Stimulated activated CD4-positive, alpha-beta T cell treated with anti-CD3 and anti-CD28 coated beads, Interleukin-2, amount 100 ng/mL, for 48 hours (primary cell): ENCODE measurements around the gene ATXN7L1.
A peak's percentile ranks its signal among the peaks of the same experiment; 100 is the strongest.

ENCODE experiments used
- DNase-seq, 2 donors: peaks; one replicate each; pipeline ENCODE4 v3.0.0-alpha.2; 2020

Gene ATXN7L1

DNA sequence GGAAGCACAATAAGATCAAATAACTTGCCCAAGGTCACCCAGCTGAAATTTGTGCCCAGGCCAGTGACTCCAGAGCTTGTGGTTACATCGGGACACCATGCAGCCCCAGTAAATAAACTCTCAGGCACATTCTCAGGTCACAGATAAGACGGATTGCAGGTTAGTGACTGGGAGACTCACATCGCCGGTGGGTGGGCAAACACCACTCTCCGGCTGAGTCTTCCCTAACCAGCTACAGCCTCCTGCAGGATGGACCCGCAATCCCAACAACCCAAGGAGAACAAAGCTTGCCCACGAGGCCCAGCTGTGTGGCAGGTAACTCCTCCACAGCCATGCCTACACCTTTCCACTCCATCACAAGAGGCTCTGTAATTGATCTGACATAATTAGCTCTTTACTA, 213.4 kb downstream of the ATXN7L1 start:
- no peak for DNase-seq

DNA sequence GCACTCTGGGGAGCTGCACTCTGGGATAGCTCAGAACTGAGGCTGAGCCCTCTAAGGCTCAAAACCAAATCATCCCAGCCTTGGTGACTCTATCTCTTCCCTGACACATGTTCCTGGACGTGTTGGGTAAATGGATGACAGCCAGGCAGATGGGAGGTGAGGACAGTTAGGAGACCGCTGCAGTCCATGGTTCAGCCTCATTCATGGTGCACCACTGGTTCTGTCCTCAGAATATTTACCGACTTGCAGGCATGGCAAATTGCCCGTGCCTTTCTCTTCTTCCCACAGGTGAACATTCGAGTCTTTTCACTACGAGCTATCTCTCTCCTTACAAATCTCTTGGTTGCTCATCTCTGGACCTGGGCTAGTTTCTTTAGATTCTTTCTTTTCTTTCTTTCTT, 214.8 kb downstream of the ATXN7L1 start:
- DNase-seq, result no peak

DNA sequence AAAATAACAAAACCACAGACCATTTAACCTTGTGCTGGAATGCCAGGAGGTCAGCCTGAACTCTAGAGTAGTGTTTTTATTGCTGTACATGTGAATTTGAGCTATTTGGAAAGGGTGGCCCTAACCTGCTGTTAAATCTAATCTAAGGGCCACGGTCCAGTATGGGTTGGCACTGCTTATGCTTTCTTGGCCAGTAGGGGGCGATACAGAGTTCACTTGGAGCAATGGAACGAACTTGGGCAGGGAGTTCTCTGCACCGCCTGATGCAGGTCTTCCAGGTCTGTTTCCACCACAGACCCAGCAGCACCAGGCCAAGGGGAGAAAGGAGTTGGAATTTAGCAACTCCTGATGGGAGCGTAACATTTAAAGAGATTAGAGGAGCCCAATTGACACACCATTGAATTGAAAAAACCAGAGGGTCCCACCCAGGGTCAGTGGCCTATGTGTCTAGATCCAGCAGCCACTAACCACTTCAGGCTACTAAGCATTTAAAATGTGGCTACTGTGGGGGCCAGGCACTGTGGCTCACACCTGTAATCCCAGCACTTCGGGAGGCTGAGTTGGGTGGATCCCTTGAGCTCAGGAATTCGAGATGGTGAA, 219.4 kb downstream of the ATXN7L1 start:
- DNase-seq, result peak; percentile 76 to 81

DNA sequence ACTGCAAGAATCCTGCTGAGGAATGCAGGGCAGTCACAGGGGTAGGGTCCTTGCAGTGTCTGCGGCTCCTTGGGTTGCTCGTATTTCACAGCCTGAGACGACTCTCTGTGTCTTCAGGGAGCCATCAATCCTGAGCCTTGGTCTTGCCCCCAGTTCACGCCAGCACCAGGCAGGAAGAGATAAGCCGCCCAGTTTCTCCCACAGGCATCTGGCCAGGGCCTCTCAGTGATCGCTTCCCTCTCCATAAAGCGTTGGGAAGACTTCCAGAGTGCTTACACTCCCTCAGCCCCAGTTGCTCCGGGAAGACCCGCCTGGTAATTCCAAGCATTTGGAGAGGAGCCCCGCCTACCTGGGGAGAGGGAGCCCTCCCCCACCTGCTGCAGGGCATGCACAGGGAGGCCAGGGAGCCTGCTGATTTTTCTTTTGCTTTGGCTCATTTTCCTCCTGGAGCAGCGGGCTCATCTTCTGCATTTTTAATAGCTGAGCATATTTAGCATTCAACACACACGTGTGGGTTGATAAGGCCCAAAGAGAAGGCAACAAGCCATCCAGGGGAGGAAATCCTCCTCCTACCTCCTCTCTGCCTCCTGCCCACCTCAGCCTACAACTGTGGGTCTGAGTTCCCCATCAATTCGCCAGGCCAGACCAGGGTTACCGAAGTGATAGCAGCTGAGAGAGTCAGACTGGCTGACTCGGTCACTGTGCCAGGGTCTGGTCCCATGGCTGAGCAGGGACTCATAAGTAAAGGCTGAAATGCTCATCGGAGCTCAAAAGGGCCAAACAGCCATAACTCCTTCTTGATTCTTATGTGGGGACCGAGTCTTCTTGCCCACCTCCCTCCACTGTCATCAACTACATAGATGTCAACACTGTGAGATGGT, 220.7 kb downstream of the ATXN7L1 start:
- DNase-seq, result no peak

DNA sequence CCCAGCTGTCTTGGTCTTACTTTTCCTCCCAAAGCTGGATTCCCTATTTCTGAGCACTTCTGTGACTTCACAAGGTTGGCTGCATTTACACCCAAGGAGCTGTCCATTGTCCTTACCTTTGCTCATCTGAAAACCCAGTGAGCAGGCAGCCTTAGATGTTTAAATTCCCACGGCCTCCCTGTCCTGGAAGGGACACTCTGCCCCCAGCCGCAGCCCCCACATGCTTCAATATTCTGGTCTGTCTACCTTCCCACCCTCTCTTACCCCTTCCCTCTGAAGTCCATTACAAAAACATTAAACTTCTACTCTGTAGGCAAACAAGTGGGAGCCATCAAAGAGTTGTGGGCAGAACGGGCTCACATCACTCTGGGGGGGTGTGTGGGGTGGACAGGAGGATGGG, 221.3 kb downstream of the ATXN7L1 start:
- DNase-seq, result no peak

DNA sequence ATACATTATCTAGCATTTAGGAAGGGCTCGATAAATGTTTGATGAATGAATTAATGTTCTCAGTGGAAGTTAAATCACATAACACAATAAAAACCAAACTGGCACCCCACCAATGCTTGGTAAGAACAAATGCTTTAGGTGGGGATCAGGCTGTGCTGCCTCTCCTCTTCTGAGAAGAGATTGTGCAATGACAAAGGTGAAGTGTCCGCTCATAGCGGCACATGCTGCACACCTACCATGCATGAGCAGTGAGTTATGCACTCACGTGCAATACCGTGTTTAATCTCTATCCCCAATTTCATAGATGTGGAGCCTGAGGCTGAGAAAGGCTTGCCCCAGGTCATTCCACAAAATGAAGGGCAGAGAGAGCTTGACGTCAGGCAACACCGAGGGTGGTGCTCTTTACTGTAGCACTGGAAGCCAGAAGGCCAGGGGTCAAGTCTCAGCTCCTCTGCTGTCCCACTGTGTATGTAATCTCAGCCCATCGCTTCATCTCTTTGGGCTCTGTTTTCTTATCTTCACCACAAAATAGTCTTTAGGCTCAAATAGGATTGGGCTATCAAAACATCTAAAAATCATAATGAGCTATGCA, 222.2 kb downstream of the ATXN7L1 start:
- no peak for DNase-seq

DNA sequence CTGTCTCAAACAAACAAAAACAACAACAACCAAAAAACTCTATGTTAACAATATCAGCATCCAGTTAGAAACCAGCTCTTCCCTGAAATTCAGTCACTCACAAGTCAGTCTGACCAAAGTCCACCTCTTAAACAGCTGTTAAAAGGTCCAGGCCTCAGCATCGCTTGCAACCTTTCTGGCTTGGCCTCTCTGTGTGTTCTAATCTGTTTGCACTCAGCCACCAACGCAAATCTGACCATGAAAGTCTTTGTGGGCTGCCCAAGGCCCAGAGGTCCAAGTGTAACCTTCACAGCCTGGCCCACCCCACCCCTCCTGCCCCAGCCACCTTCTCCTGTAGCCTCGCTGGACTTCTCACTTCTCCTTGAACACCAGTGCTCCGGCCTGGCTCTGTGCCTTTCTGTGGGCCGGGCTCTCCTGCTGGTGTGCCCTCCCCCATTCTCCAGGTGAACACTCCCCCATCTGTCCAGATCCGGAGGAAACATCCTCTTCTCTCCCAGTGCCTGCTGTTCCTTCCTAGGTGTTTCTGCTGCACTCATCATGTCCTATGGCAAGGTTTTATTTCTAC, 222.9 kb downstream of the ATXN7L1 start:
- DNase-seq, result no peak

DNA sequence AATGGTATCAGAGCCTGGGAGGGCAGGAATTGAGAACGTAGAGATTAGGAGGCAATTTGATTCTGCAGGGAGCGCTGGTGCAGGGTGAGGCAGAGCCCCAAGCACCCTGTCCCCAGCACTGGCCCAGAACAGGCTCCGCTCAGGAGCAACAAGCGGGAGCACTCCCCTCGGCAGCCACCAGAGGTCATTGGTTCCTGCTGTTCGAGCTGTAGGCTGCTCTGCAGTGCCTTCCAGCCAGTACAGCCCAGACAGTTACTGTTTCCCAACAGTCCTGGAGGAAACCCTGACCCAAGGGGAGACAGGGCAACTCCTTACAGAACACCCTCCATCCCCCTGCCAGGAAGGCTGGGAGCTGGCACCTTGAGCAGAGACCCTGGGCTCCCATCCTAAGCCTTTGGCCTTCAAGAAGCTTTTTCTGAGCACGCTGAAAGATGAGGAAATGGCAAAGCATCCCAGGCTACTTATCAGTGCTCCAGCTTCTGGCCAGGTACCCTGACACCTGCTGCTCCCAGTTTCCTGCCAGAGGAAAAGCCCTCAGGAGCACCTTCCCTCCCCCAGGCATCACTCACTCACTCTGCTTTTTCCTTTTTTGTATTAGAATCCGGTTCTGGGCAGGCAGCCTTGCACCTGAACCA, 223.9 kb downstream of the ATXN7L1 start:
- DNase-seq, result peak; percentile 63 to 70

DNA sequence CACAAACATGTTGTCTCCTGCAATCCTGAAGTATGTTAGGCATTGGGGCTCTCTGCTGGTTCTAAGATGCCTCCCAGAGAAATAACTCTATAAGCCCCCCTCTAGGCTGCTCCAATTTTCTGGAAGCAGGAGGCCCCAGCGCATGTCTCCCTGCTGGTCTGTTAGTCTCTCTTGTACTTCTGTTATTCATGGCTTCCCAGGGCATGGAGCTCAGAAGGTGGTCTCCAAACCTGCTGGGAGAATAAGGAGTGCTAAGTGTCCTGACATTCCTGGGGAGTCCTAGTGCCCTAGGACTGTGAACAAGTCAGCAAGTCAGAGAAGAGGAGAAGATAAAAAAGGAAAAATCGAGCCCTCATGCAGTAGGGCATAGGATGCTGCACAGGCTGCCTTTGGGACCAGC, 224.6 kb downstream of the ATXN7L1 start:
- no peak for DNase-seq

DNA sequence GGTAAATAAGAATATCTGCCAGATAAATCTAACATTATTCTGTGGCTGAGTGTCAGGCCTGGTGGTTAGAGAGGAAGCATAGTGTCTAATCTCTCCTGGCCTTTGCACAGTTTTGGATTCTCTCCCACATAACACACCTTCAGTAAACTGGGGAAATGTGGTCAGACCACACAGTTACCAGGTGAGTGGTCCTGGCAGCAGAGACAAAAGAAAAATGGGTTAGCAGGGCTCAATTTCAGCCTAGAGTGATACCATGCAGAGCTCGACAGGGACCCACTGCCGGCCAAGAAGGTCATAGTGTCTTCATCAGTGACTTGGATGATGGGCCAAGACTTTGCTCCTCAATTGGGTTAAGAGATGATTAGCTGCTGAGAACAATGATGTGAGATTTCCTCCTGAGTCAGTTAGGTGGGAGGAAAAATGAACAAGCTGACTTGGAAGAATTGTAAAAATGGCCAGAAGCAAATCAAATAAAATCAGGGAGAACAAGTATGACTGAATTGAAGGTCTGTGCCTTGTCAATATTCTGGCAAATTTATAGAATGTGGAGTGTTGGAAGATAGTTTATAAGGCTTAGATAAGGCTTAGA, 225.9 kb downstream of the ATXN7L1 start:
- DNase-seq, result no peak

DNA sequence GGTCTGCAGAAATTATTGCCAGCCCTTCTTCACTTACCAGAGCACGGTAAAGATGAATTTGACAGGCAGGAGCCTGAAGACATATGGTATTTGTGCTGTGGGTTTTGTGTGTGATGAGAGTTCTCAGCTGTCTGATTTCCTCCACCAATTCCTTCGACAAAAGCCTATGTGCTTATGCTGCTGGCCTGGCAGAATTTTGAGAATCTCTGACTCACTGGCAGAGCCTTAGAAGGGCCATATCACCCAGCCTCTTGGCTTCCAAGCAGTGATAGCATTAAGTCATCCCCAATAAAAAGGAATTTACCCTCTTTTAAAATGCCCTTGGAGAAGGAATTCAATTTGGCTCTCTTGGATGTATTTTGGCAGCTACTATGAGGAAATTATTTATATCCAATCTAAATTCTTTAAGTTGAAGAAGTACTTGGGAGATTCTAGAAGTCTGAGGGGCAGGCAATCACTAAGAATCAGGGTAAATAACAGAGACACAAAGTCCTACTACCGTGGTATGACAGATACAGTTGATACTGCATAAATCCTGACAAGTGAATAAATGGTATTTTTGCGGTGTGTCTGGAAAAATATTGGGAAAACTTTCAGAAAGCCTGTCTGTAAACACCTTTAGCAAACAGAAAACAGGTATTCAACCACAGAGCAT, 226.5 kb downstream of the ATXN7L1 start:
- no peak for DNase-seq

DNA sequence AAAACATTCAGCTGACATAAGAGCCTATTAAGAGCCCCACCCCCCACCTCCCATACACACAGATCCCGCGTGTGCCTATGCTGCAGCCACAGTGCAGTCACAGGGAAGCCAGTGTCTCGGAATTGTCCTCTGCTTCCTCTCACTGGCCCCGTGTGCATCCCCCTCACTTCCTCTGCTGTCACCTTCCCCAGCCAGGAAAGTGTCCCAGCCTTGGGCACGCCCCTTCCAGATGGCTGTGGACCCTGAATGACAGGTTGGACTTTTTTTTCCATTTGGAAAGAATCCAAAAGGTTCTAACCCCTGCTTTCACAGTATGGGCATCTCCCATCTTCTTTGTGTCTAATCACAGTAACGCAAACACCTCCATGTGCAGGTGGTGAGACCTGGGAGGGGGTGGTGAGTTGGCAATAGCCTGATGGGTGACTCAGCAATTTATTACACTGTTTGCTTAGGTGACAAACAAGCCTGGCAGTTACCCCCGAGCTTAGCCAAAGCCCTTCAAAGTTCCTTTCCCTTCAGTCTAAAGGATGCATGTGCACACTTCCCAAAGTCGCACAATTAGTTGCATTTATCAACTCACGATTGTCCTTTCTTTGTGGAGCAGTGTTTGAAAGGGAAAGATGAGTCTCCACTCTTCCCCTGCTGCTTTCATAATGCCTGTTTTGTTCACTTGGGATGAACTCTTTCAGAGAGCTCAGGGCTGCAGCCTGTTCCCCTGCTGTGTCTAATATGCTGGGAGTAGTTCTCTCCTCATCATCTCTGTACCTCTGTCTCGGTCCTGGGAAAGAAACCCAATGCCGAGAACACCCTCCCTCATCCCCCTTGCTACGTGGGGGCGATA, 227.6 kb downstream of the ATXN7L1 start:
- no peak for DNase-seq

DNA sequence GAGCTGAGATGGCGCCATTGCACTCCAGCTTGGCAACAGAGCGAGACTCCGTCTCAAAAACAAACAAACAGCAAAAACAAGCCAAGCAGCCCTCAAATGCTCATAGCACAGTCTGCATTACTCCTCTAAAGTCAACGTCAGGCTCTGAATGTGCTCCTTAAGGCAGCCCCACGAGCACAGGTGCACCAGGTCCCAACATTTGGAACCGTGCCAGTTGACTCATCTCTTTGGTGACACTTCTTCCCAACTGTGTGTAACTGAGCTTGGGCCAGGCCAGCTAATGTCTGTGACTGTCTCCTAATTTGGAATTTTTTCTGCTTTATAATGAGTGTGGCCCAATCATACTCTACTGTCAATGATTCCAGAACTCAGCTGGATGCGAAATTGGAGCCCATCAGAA, 228.8 kb downstream of the ATXN7L1 start:
- no peak for DNase-seq

DNA sequence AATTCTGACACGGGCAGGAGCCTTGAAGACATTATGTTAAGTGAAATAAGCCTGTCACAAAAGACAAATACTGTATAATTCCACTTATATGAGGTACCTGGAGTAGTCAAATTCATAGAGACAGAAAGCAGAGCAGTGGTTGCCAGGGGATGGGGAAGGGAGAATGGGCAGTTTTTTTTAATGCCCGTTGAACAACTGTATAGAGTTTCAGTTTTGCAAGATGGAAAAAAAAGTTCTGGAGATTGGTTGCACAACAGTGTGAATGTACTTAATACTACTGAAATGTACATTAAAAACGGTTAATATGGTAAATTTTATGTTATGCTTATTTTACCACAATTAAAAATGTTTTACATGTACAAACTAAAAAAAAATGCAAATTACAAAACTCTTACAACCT, 231.5 kb downstream of the ATXN7L1 start:
- no peak for DNase-seq

DNA sequence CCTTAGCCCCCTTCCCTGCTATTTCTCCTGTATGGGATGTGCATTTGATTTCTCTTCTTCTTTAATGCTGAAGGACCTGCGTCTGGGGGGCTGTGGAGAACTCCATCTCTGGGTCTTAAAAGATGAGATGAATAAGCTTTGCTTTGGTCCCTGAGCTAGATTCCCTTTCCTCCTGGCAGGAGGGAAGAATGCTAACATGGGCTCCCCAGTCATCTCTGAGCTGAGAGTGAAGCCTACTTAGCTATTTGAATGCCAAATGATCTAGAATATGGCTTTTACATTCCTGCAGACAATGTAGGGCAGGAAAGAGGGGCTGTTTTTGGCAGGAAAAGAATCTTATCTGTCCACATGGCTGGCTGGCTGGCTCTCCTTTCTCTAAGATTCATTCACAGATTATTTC, 232.5 kb downstream of the ATXN7L1 start:
- DNase-seq, result no peak

DNA sequence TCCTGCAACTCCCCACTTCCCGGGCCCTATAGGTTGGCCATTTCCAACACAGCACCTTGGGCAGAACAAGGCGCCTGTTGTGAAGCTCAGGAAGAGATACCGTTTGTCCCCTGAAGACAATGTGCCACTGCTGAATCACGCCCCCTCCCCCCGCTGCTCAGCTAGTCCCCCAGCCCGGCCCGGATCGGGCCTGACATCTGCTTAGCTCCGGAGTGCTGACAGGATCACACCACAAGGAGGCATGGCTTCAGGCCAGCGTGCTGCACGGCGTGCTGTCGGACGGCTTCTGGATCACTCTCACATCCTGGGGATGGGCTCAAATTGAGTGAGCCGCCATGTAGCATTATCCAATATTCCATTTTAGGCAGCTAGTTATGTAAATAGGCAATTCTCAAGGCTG, 233.0 kb downstream of the ATXN7L1 start:
- no peak for DNase-seq

DNA sequence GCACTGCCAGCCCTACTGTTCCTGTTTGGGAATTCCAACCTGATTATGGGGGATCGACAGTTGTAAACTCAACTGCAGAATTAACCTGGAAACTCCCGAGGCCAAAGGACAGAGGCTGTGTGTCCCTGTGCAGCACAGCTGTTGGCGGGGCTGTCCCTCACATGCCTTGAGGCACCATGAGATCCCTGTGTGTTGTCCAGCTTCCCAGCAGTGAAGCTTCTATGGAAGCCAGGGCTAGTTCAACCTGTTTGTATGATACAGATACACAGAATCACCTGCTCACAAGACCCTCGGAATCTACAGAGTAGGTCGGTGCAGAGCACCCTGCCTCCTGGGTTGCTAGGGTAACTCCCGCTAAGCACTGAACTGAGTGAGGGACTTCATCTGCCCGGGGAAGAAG, 234.1 kb downstream of the ATXN7L1 start:
- no peak for DNase-seq

DNA sequence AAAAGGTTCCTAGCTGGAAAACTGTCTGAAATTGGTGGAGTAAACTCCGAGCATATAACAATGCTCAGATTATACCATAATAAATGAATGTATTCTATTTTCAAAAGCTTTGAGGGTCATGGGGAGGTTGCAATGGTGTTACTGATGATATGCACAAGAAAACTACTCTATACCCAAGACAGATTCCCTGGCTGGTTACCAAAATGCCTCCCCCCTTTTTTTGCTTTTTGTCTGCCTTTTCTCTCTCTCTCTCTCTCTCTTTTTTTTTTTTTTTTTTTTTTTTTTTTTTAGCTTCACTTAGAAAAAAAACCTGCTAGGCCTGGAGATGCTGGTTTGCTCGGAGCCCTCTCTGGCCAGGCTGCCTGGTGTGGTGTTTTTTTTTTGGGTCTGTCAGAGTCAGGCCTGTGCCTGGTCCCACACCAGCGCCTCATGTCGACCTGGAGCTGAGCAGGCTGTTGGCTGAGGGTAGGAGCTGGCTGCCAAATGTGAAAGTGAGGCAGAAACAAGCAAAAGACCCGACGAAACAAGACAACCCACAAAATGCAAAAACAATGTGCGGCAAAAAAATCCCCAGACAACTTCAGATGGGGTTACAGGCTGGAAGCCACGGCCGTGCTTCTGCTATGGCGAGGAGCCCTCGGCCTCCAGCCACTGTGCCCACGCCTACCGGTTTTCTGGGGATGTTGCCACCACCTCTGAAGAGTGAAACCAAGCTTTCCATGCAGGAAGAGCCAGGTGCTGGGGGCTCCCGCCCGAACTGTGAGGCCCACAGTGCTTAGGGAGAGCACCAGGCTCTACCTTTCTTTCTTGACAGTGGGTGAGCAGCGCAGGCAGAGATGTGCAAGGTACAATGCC, 235.2 kb downstream of the ATXN7L1 start:
- no peak for DNase-seq

DNA sequence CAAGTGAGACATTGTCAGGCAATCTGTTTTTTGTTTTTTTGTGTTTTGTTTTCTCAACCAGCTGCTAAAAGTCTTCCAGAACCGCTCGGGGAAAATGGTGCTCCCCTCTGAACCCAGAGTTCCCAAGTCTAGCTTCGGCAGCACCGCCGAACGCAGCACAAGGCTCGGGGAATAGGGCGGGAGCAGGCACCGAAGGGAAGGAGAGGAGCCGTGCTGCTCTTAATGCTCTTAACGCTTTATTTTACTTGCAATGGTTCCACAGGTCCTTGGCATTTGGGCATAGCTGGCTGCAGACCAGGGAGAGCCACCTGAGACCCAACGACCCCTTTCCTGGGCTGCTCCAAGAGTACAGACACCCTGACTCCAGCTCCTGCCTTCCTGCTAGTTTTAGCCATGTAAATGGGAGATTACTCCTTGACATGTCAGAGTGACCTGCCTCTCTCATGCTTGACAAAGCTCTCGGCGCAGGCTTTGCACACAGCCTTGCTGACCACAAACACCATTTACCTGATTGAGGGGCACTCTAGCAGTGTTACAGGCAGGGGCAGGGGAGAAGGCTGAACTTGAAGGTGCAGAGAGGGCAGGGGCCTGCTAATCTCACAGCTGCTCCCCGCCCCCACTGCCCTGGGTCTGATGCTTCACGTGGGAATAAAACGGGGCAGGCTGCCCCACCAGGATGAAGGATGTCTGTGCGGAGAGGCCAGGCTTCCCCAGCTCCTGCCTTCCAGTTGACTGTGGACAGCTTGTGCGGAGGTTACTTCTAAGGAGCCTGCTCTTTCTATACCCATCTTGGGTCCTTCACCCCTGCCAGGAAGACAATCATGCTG, 236.5 kb downstream of the ATXN7L1 start:
- DNase-seq, result no peak
